ENCODE data around the gene PTCSC3. TPM values are rescaled to one million over a fixed set of nuclear protein-coding genes. Genes with fewer than 3 reads are reported as not detected.

The PTCSC3 gene
- total RNA-seq, 1 experiment from 2014 or later = not detected

DNA sequence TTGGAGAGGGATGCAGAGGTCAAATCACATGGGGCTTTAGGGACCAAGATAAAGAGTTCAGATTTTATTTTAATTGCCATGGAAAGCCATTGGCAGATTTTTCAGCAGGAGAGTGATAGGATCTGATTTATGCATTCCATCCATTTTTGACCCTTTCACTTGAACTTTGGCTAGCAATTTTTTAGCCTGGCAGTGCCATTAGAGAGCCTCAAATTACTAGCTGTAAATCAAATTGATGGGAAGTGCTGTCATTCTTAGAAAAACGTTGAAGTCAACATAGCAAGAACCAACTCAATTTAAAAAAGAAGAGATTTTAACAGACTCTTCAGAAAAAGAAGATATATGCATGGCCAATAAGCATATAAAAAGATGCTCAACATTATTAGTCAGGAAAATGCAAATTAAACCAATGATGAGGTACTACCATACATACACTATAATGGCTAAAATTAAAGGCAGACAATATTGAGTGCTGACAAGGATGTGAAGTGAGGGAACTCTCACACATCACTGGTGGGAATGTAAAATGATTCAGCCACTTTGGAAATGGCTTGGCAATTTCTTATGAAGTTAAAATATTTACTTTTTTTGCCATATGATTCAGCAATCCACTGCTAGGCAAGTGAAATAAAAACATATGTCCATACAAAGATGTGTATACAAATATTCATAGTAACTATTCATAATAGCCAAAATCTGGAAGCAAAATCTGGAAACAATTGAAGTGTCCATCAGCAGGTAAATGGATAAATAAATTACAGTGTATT is 89.7 kb downstream of the PTCSC3 start:
- POLR2A ChIA-PET (ENCODE audit: low non-redundant PET) = no interaction called here
- BruUV-seq (replicated peaks) = no TSS peak

DNA sequence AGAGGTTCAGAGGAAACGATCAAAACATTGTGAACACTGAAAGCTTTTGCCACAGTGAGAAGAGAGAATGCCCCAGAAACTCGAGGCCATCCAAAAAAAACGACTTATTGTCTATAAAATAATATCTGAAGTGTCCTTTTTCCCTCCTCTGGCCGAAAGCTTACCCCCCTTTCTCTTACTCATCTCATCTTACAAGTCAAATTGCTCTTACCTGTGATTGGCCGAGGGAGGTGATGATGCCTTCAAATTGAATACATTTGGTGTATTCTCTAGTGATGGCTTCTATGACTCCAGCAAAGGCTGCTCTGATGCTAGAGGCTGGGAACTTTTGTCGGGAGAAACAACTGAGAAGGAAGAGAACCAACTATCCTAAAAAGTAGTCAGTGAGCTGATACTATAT is 90.7 kb downstream of the PTCSC3 start:
- intact Hi-C loops (cut with micrococcal nuclease; ENCODE audit: unreplicated experiment) = no loop called here
- CTCF ChIA-PET = no interaction called here
- TF ChIP-seq EZH2 (IDR thresholded peaks at IDR 0.05; ENCODE audit: borderline replicate concordance, low read depth, low read length, poor library complexity, severe bottlenecking) = no peak
- TF ChIP-seq, protein P1, sequence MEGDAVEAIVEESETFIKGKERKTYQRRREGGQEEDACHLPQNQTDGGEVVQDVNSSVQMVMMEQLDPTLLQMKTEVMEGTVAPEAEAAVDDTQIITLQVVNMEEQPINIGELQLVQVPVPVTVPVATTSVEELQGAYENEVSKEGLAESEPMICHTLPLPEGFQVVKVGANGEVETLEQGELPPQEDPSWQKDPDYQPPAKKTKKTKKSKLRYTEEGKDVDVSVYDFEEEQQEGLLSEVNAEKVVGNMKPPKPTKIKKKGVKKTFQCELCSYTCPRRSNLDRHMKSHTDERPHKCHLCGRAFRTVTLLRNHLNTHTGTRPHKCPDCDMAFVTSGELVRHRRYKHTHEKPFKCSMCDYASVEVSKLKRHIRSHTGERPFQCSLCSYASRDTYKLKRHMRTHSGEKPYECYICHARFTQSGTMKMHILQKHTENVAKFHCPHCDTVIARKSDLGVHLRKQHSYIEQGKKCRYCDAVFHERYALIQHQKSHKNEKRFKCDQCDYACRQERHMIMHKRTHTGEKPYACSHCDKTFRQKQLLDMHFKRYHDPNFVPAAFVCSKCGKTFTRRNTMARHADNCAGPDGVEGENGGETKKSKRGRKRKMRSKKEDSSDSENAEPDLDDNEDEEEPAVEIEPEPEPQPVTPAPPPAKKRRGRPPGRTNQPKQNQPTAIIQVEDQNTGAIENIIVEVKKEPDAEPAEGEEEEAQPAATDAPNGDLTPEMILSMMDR (conservative IDR thresholded peaks at IDR 0.05; ENCODE audit: low read depth, low read length) = no peak

More for the DNA sequence above, 89.7 kb downstream of the PTCSC3 start:
- no peak for DNase-seq (ENCODE audit: low spot score)
- CTCF ChIA-PET = no interaction called here
- no peak for TF ChIP-seq EZH2 (IDR thresholded peaks at IDR 0.05; ENCODE audit: borderline replicate concordance, low read depth, low read length, poor library complexity, severe bottlenecking)
- TF ChIP-seq, protein P1 (conservative IDR thresholded peaks at IDR 0.05; ENCODE audit: low read depth, low read length) = no peak
- no peaks in the 10 kb centered on the region for H3K9me3 ChIP-seq (ENCODE audit: low read depth, low read length, poor library complexity, severe bottlenecking)
- H3K4me1 ChIP-seq (ENCODE audit: insufficient read depth, low read length, poor library complexity, severe bottlenecking) = no peaks in the 10 kb centered on the region
- peaks cover 33% of the 10 kb centered on the region for H3K27me3 ChIP-seq (replicated peaks; ENCODE audit: insufficient read depth, low read depth, low read length, poor library complexity)
- intact Hi-C loops (cut with micrococcal nuclease; ENCODE audit: unreplicated experiment) = no loop called here
- no peaks in the 10 kb centered on the region for H3K36me3 ChIP-seq (ENCODE audit: insufficient read depth, low read length, poor library complexity, severe bottlenecking)
- H3K27ac ChIP-seq (ENCODE audit: low read depth, low read length, poor library complexity, severe bottlenecking) = no peak overlapping the region
- no peak overlapping the region for H3K4me3 ChIP-seq (ENCODE audit: low read depth, low read length, poor library complexity, severe bottlenecking)

More for the DNA sequence above, 90.7 kb downstream of the PTCSC3 start:
- POLR2A ChIA-PET (ENCODE audit: low non-redundant PET) = no interaction called here
- H3K4me3 ChIP-seq (ENCODE audit: low read depth, low read length, poor library complexity, severe bottlenecking) = no peak overlapping the region
- no peaks in the 10 kb centered on the region for H3K36me3 ChIP-seq (ENCODE audit: insufficient read depth, low read length, poor library complexity, severe bottlenecking)
- H3K27me3 ChIP-seq (replicated peaks; ENCODE audit: insufficient read depth, low read depth, low read length, poor library complexity) = peaks cover 39% of the 10 kb centered on the region
- no peaks in the 10 kb centered on the region for H3K9me3 ChIP-seq (ENCODE audit: low read depth, low read length, poor library complexity, severe bottlenecking)
- H3K27ac ChIP-seq (ENCODE audit: low read depth, low read length, poor library complexity, severe bottlenecking) = no peak overlapping the region
- no peak for DNase-seq (ENCODE audit: low spot score)
- H3K4me1 ChIP-seq (ENCODE audit: insufficient read depth, low read length, poor library complexity, severe bottlenecking) = no peaks in the 10 kb centered on the region
- BruUV-seq (replicated peaks) = no TSS peak

Other genes starting within 250 kb of the PTCSC3 start
- gene MBIP, start 143.9 kb upstream of the PTCSC3 start, total RNA-seq (2021) = 22.9 and 23.2 TPM in 2 replicates

Measured in A673 (cell line).